GM21737 (cell line): Measurements from ENCODE around the gene AP3D1.
"Not testable (repeated sequence)": the region's sequence is repeated elsewhere in the genome, so short reads cannot be mapped to it uniquely, and the experiment has no call there.

Experiments used
- ATAC-seq: cut with Tn5 transposase; IDR thresholded peaks from one replicate; pipeline ENCODE4 v1.9.1; 2021; ENCODE audit warnings: mild to moderate bottlenecking, moderate library complexity; ENCODE audit not compliant: unreplicated experiment

Gene AP3D1

DNA sequence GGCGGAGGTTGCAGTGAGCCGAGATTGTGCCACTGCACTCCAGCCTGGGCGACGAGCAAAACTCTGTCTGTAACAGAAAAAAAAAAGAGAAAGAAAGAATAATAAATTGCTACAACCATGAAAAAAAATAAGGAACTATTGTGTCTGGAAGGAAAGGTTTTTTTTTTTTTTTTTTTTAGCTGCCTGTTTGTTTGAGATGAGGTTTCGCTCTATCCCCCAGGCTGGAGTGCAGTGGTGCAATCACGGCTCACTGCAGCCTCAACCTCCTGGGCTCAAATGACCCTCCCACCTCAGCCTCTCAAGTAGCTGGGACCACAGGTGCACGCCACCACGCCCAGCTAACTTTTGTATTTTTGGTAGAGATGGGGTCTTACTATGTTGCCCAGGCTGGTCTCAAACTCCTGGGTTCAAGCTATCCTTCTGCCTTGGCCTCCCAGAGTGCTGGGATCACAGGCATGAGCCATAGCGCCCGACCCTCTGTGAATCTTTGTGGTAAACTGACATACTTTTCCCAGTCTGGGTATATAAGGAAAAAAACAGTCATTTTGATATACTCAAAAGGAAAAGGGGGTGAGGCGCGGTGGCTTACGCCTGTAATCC is 59.3 kb downstream of the AP3D1 start:
- ATAC-seq = not testable (repeated sequence)

DNA sequence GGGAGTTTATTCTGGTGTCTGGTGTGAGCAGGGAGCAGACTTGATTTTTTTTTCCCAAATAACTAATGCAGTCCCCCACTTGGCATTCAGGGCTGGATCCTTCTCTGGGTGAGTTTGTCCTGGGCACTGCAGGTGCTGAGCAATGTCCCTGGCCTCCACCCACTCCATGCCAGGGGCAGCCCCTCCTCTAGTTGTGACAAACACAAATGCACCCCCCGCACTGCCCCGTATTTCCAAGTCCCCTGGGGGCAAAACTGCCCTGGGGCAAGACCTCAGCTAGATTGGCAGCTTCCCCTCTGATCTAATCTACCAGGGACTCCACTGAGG is 61.7 kb downstream of the AP3D1 start:
- peak; percentile 1 for ATAC-seq

DNA sequence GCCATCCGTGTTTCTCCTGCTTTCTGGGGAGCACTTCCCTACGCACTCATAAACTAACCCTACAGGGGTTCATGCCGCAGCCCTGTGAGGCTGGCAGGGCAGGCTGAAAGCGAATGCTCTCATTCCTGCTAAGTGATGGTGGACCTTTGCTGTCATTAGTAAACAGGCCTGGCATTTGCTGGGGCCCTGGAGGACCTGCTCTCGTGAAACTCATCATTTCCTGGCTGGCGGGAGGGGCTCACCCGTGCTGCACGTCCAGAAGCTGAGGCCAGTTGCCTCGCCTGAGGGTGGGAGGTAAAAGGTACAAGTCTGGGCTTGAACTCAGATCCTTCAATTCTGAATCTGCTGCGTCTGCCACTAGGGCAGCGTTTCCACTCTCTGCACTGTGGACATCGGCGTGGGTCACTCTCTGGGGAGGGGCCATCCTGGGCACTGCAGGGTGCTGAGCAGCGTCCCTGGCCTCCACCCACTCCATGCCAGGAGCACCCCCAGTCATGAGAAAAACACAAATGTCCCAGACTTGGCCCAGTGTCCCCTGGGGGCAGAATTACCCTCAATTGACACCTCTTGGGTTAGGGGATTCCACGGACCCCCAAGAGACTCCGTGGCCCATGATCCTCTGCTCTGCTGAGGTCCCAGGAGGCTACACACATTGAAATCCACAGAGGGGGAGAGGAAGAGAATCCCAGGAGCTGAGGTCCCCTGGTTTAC is 62.2 kb downstream of the AP3D1 start:
- ATAC-seq = no peak

DNA sequence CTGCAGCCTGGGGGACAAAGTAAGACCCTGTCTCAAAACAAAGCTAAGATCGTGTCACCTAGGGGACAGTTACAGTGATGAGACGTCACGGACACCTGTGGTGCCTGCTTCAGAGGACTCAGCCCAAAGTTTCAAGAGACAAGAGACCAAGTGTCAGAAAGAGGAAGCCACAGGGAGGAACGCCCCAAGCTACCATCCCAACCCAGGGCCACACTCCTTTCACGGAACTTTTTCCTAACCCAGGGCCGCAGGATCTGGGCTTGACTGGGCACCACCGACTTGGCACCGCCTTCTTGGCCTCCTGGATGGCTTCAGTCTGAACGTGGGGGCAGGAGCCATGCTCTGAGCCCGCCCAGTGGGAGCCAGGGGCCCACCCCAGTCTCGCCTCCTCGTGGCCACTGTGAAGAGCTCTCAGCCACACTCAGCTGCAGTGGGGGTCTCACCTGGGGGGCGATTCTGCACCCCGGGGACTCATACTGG is 63.7 kb downstream of the AP3D1 start:
- ATAC-seq = no peak

DNA sequence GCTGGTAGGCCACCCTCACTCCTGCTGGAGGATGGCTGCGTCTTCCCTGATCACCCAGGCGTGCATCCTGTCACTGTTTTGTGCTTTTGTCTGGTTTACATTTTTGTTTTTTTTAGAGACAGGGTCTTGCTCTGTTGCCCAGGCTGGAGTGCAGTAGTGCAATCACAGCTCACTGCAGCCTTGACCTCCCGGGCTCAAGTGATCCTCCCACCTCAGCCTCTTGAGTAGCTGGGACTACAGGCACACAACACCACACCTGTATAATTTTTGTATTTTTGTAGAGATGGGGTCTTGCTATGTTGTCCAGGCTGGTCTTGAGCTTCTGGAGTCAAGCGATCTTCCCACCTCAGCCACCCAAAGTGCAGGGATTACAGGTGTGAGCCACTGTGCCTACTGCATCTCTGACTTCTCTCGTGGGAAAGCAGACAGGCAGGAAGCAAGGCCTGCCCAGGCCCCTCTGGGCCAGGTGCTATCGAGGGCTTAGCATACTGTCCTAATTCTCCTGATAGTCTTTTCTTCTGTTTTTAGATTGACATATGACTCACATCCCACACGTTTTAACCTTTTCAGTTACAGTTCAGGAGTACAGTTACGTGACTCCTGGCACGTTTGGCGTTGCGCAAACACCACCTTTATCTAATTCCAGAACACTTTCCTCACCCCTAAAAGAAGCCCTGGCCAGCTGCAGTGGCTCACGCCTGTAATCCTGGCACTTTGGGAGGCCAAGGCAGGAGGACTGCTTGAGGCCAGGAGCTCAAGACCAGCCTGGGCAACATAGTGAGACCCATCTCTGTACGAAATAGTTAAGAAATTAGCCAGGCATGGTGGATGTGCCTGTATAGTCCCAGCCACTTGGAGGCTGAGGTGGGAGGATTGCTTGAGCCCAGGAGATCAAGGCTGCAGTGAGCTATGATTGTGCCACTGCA is 64.4 kb downstream of the AP3D1 start:
- ATAC-seq = not testable (repeated sequence)

DNA sequence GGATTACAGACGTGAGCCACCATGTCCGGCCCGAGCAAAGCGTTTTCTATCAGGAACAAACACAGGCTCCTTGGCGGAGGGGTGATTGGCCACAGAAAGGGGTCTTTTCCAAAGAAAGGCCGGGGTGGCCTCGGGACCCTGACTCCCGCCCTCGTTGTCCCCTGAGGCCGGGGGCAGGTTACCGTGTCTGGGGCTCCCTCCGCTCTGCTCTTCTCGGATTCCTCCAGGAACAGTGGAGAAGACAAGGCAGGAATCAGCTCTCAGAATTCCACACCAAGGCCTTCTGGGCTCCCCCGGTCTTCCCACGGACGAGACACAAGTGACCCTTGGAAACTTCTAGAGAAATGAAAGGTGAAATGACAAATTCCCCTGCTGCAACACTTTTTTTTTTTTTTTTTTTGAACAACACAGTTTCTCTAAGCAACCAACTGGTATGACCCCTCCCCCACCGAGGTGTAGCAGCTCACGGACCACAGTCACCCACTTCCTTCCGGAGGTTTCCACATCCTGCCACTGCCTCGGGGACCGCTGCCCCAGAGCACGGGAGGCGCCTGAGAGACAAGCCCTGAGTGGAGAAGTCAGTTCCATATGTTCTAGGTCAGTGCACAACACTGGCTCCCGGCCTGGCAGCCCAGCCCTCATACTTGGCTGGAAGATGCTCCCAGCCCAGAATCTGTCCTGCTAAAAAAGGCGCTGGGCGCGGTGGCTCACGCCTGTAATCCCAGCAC is 66.2 kb downstream of the AP3D1 start:
- ATAC-seq = no peak

DNA sequence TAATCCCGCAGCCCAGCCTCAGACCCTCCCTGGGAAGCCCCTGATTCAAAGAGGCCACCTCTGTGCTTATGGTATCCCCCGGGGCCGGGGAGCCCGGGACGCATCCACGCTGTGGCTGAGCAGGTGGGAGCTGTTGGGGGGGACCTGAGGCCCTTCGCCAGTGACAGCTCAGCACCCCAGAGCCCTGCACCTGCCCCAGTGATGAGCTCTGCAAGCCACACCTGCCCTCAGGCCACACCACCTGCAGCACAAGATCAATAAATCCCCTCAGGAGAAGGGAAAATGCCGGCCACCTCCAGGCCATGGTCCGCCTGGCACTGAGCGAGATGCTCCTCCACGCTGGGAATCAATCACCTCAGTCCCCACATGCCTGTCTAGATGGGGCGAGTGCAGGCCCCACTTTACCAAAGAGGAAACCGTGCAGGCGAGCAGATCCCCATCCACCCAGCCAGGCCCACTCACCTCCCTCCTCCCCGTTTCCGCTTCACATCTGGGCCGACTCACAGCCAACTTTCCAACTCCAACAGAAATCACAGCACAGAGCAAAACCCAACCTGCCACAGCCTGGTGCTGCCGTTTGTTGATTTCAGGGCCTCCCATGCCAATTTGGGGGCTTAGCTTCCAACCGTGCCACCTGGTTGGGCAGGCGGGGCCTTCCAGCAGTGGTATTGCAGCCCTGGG is 68.1 kb downstream of the AP3D1 start:
- ATAC-seq = no peak

DNA sequence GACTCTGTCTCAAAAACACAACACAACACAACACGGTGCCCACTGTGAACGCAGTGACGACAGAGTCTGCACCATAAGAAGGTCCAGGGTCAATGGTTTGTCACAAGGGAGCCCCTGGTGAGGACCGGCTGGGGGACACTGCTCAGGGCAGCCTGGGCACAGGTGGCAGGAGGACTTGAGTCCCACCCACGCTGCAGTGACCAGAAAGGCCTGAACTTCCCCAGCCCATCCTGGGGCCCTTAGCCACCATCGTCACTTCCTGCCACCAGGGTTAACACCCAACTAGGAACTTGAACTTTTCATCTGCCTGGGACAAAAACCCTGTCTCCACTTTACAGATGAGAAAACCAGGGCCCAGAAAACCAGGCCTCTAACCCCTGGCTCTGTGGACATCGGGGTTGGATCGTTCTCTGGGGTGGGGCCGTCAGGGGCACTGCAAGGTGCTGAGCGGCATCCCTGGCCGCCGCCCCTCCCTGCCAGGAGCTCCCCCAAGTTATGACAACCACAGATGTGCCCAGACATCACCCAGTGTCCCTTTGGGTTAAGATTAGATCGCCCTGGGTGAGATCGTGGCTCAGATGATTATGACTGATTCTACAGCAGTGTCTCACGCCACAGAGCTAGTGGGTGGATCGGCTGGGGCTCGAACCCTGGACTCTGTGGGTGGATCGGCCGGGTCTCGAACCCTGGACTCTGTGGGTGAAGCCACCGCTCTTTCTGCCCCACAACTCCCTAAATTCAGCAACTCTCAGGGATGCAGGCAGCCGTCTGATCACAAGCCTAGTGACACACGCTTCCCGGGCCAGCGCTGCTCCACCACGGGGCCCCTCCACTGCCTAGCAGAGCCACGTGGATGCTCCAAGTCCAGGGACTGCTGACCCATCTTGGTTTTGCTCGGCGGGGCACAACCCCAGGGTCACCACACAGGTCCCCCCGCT is 69.2 kb downstream of the AP3D1 start:
- no peak for ATAC-seq

DNA sequence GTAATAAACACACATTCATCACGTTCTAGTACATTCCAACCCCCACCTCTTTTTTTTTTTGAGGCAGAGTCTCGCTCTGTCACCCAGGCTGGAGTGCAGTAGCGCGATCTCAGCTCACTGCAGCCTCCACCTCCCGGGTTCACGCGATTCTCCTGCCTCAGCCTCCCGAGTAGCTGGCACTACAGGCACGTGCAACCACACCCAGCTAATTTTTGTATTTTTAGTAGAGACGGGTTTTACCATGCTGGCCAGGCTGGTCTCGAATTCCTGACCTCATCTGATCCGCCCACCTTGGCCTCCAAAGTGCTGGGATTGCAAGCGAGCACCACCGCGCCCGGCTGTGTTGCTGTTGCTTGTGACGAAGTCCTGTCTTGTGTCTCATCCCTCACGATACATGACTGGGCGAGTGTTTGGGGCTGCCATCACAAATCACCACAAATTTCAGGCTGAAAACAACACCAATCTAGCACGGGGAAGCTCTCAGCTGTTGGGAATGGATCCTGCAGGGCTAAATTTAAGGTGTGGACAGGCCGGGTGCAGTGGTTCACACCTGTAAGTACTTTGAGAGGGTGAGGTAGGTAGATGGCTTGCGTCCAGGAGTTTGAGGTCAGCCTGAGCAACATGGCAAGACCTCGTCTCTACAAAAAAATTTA is 70.9 kb downstream of the AP3D1 start:
- ATAC-seq = no peak

DNA sequence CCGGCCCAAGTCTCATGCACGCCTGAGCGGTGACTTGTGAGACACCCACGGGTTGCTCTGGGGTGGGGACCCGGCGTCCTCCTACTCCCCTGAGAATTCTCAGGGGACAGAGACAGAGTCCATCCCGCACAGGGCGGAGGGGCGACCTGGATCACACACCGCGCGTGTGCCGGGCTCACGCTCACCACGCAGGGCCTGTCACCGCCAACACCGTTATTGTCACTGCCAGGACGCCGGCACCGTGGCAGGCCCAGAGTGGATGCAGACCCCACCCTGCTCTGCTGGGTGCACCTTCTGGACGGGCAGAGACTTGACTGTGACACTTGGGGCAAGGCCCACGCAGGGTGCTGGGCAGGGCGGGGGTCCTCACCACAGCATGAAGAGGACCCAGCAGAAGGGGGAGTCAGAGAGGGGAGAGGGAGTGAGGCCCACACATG is 71.5 kb downstream of the AP3D1 start:
- no peak for ATAC-seq

DNA sequence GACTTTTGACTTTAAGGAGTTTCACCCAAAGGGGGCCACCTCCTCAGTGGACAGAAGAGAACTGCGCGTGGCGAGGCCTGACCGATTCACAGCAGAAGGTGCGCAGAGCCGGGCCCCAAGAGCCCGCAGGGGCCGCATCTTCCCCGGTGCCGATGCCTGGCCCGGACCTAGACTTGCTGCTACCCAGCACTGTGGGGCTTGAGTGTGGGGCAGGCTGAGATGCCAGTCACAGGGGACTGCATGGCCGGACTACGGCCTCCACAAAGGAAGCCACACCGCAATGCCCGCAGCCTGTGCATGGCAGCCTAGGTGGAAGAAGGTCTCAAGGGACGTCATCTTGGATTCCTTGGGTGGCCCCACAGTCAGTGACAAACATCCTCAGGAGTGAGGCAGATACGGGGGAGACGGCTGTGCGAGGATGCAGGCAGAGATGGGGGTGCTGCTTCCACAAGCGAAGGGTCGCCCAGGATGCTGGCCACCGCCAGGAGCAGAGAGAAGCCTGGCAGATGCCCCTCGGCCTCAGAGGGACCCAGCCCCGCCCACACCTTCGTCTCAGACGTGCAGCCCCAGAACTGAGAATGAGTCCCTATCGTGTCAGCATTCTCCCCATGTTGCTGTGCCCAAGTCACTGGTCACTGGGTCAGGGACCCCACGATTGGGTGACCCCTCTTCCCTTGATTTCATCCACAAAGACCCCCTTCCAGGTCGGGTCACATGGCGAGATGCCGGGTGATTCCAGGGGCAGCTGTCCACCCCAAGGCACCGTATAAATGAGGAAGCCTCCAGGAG is 72.1 kb downstream of the AP3D1 start:
- ATAC-seq = no peak

DNA sequence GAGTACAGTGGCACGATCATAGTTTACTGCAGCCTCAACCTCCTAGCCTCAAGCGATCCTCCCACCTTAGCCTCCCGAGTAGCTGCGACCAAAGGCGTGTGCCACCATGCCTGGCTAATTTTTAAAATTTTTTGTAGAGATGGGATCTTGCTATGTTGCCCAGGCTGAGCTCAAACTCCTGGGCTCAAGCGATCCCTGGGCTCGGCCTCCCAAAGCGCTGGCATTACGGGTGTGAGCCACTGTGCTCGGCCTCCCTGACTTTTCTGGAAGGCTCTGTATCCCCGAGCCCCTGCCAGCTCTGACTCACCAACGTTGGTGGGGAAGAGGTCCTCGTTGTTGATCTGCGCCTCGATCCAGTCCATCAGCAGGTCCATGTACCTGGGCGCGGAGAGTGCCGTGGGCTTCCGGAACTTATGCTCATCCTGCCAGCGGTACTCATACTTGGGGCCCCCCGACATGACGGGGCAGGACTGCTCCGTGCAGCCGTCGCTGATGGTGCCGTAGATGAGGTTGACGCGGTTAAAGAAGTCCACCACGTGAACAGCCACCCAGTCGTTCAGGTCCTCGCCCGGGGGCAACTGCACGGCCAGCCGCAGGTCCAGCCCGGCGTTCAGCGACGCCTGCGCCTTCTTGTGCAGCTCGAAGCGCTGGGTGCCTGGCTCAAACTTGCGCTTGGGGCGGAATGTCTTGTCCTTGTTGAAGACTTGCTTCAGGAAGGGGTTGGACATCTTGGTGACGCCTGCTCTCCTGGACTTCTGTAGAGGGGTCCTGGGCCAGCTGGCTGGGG is 73.3 kb downstream of the AP3D1 start:
- no peak for ATAC-seq

DNA sequence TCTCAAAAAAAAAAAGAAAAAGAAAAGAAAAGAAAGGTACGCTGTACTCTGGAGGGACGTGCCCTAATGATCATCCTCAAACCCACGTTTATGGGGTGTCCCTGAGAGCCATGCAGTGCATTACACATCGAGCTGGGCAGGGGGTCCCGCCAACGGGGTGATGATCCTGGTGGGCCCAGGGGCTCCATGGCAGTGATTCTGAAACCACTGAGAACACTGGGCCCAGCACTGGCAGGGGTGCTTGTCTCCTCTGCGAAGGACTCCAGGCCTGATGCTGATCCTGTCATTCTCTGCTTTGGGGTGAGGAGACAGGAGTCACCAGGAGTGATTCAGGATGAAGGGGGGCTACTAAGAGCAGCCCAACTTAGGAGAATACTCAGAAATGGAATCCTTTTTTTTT is 74.0 kb downstream of the AP3D1 start:
- ATAC-seq = no peak

DNA sequence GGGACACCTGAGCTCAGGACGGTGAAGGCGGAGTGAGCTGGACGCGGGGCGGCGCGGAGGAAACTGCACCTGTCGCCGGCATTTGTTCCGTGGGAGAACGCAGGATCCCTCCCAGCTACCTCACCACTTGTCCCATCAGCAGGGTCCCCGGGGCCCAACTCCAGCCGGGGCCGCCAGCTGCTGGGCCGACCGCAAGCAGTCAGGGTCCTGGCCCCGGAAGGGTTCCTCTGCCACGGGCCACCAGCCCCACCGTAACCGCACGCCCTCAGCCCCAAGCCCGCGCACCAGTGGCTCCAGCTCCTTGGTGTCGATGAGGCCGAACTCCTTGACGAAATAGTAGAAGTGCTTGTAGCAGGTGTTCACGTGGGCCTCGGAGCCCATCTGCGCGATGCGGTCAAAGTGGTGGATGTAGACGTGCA is 74.8 kb downstream of the AP3D1 start:
- no peak for ATAC-seq

DNA sequence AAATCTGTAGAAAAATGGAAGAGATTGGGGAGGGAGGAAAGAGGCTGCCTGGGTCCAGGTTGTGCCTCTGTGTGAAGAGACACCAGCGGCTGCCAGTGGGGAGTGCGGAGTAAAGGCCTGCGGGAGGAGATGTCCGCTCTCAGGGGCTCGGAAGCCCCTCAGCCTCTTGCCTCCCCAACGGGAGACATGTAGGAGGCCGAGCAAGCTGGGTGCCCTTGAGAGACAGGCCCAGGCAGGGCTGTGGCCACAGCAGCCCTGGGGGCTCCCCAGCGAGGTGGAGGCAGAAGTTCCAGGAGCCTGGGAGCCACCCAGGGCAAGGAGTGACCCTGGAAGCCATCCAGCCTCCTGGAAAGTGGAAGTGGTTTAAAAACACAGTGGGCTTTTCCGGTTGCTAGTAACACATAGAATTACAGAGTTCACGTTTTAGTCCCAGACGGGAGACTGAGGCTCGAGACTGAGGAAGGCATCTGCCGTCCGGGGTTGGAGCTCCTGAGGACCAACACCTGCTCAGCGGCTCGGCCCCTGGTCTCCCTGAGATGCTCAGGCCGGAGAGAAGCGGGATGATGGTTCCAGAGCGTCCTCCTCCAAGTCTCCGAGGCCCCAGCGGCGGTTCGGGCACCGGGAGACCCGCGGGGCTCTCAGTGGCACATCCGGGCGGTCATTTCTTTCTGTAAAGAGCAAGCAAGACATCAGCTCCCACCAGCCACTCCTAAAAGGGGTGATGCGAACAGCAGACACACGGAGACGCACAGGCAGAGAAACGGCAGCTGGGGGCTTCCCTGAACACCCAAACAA is 78.4 kb downstream of the AP3D1 start:
- ATAC-seq = no peak

DNA sequence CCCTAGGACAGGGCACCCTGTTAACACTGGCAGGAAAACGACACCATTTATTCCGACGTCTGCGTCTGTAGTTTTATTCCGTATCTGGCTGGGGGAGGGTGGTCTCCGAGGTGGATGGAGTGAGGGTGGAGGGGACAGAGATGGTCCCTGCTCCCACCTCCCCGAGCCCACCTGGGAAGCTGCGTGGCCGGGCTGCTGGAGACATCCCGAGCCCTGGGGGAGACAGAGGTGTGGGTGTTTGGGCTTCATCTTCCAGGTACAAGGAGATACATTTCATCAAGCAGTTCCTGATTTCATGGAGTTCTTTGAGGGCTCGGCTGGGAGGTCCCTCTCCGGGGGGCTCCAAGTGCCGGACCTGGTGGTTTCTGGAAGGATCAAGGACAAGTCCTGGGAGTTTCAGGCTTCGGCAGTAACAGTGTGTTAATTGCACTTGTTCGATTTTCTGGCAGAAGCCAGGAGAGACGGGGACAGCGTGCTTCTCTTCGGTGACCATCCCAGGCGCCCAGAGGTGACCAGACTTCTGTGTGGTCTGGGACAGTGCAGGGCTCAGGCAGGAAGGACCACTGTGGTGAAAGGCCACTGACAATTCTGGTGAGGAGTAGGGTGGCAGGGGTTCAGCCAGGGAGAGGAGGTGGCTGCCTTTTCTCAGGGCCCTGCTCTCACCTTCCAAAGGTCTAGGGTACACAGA is 80.2 kb downstream of the AP3D1 start:
- no peak for ATAC-seq
